ENCODE results near the gene HLA-F.

Gene HLA-F

GRCh38 chr6:29749308-29749662 is 26.1 kb downstream of the HLA-F start:
- H3K27ac ChIP-seq: no peak overlapping the region
- no peak for TF ChIP-seq CTCF (conservative IDR thresholded peaks at IDR 0.05)

- H3K27ac ChIP-seq: no peak overlapping the region
- TF ChIP-seq CTCF (conservative IDR thresholded peaks at IDR 0.05): no peak
Measured at GRCh38 chr6:29749668-29750067, 26.4 kb downstream of the HLA-F start.

GRCh38 chr6:29750709-29751108 is 27.5 kb downstream of the HLA-F start:
- H3K27ac ChIP-seq: no peak overlapping the region
- TF ChIP-seq CTCF (conservative IDR thresholded peaks at IDR 0.05): no peak

- no peak overlapping the region for H3K27ac ChIP-seq
Measured at GRCh38 chr6:29751480-29751879, 28.2 kb downstream of the HLA-F start.

GRCh38 chr6:29752451-29753308 is 29.4 kb downstream of the HLA-F start:
- peak; percentile 96 for TF ChIP-seq CTCF (conservative IDR thresholded peaks at IDR 0.05)
- no peak overlapping the region for H3K27ac ChIP-seq

More at GRCh38 chr6:29751480-29751879, 28.2 kb downstream of the HLA-F start:
- TF ChIP-seq CTCF (conservative IDR thresholded peaks at IDR 0.05): no peak

- no peak overlapping the region for H3K27ac ChIP-seq
- peak; percentile 28 for TF ChIP-seq CTCF (conservative IDR thresholded peaks at IDR 0.05)
Measured at GRCh38 chr6:29753309-29753644, 30.0 kb downstream of the HLA-F start.

GRCh38 chr6:29755295-29755871 is 32.1 kb downstream of the HLA-F start:
- TF ChIP-seq CTCF (conservative IDR thresholded peaks at IDR 0.05): no peak
- H3K27ac ChIP-seq: no peak overlapping the region

Measured in VCaP (cell line).